GF-D8 (cell line): ENCODE data around the gene MRPS7.

Experiments
- DNase-seq: peaks from one replicate; lab custom pipeline; 2025; lab: John Stamatoyannopoulos, UW

Gene MRPS7

DNA sequence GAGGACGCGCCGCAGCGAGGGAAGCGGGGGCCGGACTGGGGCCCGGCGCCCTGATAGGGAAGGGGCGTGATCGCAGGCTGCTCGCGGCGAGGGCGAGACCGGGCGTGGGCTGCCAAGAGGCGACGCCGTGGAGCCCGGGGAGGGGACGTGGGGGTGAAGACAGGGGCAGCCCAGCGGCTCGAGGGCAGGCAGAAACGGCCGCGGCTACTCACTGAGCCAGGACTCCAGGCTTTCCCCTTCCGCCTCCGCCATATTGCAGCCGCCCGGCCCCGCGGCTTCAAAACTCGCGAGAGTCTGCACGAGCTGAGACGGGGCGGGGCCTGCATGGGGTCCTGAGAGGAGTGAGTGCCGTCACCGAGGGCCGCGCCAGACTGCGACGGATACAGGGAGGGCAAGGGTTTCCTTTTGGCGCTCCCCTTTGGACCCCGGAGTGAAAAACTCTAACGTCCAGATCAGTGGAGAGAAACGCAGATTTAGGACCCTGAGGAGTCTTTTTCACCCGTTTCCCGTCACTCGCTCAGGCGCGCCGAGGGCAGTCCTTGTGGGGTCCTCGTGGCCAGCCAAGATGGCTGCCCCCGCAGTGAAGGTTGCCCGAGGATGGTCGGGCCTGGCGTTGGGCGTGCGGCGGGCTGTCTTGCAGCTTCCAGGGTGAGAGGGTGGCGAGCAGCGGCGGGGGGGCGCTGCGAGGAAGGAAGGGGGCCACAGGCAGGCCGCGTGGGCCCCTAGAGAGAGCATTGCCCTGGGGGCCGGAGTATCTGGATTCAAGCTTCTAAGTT, at the start of gene MRPS7, which contains the start of gene GGA3:
TSS of gene MRPS7 (plus strand) at position 544 of the 776 bp plus-strand sequence. CDS start at position 566, 22 bp downstream.
TSS of gene GGA3 (minus strand) at position 271 of the 776 bp plus-strand sequence. CDS start at position 252, 19 bp downstream.
- DNase-seq, result peak; percentile 73

DNA sequence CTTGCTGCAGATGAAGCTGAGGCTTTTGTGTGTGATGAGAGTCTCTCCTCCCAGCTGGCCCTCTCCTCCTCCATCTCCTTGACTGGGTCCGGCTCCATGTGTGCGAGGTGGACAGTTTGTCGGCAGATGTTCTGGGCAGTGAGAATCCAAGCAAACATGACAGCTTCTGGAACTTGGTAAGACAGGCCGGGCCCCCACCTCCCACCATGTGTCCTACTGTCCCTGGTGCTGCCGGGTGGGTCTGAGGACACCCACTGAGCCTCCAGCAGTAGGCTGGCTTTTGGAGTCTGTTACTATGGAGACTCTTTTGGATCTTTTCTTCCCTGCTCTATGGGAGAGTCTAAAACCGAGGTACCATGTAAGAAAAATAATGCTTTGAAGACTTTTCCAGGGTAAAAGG, 43.5 kb upstream of the MRPS7 start:
- no peak for DNase-seq

GRCh38 chr17:75219815-75220214, 41.9 kb upstream of the MRPS7 start:
- DNase-seq, result no peak

GRCh38 chr17:75225016-75225415, 36.7 kb upstream of the MRPS7 start:
- DNase-seq, result no peak

- DNase-seq, result no peak
Observed at GRCh38 chr17:75227729-75228128, 34.0 kb upstream of the MRPS7 start.

DNA sequence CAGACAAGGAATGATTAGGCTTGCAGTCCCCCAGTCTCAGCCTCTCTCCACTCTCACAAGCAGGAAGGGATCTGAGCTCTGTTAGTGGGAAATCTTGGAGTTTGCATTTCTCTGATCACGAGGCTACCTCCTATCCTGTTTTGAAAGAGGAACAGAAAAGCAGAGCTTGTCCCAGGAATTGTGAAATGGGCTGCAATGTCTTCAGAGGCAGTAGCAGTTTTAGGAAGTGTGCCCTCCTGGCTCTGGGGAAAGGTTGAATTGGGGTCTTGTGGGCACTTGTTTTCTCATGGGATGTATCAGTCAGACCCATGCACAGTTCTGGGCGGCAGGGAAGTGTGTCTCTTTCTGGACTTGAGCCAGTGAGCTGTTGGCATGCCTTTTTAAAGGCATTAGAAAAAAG, 33.4 kb upstream of the MRPS7 start:
- DNase-seq, result peak; percentile 62

- DNase-seq, result peak; percentile 63
Observed at GRCh38 chr17:75228847-75229246, 32.8 kb upstream of the MRPS7 start.

DNA sequence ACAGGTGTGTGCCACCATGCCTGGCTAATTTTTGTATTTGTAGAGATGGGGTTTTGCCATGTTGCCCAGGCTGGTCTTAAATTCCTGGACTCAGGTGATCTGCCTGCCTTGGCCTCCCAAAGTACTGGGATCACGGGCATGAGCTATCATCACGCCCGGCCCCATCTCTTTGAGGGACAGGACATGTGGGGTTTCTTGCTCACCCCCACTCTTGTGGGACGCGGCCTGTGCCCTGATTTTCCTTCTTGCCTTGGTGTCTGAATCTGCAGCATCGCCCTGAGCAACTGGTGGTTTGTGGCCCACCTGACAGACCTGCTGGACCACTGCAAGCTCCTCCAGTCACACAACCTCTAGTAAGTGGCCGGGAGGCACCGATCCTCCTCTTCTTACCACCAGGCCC, 30.6 kb upstream of the MRPS7 start:
- no peak for DNase-seq

DNA sequence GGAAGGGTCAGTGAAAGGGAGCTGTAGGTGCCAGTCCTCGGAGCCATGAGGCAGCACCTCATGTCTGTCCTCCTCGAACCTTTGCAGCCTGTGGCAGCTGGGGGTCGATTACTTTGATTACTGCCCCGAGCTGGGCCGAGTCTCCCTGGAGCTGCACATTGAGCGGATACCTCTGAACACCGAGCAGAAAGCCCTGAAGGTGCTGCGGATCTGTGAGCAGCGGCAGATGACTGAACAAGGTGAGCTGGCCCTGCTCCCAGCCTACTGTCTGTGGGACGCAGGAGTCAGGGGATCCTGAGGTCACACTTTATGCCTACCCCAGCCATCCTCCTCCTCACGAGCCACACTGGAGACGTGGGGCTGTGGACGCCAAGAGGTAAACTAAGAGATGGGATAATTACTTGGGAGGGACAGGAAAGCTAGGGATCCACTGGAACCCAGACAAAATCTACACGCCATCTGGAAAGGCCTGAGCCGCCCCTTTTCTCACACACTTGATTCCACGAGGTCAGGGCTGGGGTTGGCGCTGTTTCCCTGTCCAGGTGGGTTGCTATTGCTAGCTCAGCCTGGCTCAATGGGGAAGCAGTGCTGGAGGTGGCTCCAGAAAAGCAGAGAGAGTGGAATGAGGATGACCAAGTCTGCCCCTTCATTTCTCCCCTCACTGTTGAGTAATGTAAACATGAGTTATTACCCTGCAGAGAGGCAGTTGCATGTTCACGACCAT, 29.8 kb upstream of the MRPS7 start:
- no peak for DNase-seq

- DNase-seq, result no peak
Observed at GRCh38 chr17:75232786-75233185, 28.9 kb upstream of the MRPS7 start.

DNA sequence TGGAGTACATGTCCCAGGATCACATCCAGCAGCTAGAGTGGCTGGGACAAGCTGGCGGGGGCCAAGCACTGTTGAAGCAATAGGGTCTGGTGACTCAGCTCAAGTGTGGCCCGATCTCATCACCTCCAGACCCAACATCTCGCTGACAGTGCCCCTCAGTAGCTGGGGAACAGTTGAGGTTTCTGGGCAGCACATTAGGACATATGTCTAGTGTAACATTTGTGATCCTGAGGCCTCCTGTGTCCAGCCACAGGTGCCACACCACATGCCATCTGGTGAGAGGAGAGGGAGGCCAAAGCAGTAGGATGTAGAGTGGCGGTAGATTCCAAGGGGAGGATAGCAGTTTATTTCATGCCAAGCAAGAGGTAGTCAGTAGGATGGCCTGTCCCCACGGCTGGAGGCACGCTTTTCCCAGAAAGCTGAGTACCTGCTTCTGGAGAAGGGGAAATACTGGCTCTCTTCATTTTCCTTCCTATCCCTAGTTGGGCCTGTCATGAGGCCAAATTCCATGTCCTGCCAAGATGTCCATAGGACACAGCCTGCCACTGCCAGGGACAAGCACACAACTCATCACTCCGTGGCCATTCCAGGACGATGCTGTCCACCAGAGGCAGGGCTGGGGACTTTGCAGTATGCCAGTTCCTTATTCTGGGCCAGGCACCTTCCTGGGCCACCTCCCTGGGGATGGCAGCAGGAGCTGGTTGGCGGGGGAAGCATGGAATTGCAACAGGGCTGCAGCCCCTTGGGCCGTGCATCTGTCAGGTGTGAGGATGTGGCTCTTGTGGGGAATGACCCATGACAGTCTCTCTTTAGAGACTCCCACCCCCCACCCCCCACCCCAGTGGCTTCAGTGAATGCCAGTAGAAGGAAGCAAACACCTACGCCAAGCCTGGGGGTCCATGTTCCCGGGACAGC, 24.3 kb upstream of the MRPS7 start:
- no peak for DNase-seq

DNA sequence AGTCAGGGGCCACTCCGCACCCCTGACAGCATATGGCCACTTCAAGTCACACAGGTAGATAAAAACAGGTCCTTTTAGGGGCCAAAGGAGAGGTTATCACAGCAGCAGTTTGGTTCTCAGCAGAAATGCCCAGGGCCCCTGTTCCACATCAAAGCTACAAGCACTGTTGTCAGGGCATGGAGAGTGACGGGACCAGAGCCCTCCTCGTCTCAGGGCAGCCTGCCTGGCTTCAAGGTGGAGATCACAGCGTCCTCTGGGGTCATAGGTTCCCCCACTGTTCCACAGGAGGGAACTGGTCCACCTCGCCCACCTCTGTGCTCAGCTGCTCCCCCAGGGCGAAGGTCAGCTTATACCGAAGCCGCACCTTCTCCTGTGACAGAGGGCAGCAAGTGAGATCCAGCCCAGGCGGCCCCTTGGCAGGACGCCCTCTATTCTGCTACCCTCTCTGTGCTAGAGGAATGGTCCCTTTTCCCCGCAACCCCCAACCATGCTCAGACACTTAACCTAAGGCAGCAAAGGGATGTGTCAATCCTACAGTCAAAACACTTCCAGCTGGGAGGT, 23.6 kb upstream of the MRPS7 start:
- no peak for DNase-seq

DNA sequence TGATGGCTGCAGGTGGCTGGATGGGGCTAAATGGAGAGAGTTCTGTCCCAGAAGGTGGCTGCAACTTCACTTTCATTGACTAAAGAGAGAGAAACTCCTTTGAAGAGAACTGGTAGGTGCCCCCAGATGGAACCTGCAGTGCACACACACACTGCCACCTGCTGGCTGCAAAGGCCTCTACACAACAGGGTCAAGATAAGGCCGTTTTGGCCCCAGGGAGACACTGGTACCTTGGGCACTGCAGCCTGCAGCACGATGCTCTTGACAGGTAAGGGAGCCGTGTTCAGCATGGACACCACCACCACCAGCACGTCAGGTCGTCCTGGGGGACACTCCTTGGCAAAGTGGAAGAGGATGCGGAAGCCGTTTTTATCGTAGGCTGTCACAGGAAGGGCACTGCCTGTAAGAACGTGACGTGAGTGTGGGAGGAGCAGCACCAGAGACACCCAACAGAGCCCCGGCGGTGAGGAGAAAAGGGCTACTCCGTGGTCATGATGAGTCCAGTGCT, 22.9 kb upstream of the MRPS7 start:
- DNase-seq, result peak; percentile 33

GRCh38 chr17:75239214-75239613, 22.5 kb upstream of the MRPS7 start:
- no peak for DNase-seq

DNA sequence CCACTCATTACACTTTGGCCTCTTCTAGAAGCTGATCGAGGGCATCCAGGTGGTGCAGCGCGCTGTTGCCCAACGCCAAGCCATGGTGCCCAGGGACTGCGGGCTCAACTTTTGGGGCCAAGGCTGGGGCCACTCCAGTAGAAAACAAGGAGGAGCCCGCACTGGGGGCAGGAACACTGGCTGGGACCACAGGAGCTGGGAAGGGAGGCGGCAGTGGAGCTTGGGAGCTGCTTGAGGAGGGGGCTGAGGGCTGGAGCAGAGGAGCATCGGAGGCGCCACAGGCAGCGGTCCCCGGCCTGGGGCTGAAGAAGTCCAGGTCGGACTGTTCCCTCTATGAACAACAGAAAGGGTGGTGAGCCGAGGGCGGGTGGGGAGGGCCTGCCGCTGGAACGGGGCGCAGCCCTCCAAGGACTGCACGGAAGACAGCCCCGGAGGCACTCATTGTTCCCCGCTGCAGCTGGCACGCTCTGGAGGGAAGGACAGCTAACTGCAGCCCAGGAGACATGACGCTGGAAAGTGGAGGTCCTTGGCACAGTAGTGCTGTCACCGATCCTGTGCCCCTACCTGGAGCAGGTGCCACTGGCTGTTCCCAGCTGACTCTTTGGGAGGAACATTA, 21.8 kb upstream of the MRPS7 start:
- no peak for DNase-seq

GRCh38 chr17:75240394-75241142, 21.1 kb upstream of the MRPS7 start:
- no peak for DNase-seq

- no peak for DNase-seq
Observed at GRCh38 chr17:75241143-75241430, 20.6 kb upstream of the MRPS7 start.

DNA sequence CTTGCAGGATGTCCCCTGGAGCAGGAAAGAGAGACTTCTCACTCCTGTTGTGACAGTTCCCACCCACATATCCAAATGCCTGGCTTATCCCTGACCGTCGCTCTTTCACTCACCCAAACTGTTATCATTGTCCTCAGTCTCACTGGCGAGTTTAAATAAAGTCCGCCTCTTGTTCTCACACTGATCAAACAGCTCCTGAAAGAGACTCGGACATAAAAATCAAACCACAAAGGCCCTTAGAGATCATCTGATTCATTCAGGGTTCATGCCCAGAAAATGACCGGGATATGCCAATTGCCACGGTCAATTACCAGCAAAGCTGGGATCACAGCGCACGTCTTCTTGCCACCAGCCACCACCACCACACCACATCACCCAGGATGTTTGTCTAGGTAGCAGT, 20.2 kb upstream of the MRPS7 start:
- no peak for DNase-seq

DNA sequence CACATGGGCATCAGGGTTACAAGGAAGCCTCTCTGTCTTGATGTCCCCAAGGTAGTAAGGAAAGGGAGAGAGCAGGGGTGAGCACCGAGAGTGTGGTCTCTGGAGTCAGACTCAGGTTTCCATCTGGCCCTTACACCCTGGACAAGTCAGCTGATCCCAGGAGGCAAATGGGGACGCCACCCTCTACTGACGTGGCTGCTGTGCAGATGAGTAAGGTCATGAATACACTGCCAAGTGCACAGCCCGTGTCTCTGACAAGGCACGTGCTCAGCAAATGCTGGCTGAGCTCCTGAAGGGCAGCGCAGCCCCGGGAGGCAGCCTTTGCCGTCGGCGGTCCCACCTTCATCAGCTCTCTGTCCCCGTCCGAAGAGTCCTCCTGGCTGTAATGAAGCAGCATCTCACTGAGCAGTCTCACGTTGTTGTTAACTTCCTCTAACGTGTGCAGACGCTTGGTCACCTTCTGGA, 19.7 kb upstream of the MRPS7 start:
- no peak for DNase-seq

GRCh38 chr17:75242461-75243042, 19.1 kb upstream of the MRPS7 start:
- DNase-seq, result no peak
